ENCODE data around the gene RNF123.

GRCh38 chr3:49642708-49643145, 46.6 kb upstream of the RNF123 start:
- TF ChIP-seq CTCF (IDR thresholded peaks at IDR 0.05) (no peak), POLR2A (IDR thresholded peaks at IDR 0.05) (no peak)
